ENCODE results near the gene INF2.

- TF ChIP-seq POLR2AphosphoS5 (IDR thresholded peaks at IDR 0.05; ENCODE audit: low read depth, low read length), result no peak
- no peak for TF ChIP-seq POLR2A (IDR thresholded peaks at IDR 0.05; ENCODE audit: low read depth, low read length)
Observed at GRCh38 chr14:104693482-104694431, 4.3 kb downstream of the INF2 start.
